ENCODE data around the gene MAGI2.

MAGI2 gene

DNA sequence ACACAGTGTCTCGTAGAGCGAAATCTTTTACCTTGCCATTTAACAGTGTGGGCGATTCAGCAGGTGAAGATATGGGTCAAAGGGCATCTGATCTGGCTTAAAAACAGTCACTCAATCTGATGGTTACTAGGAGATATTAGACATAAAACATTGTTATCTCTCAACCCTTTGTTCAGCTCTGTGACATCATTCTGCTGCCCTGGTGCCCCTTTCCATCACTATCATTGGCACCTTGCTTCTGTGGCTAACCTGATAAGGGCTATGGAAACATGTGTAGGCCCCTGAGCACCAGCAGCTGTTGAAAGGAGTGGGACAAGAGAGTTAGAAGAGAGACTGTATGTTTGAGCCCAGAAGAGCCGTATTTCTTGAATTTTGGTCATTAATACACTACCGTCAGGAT lies 1004.6 kb downstream of the MAGI2 start:
- in situ Hi-C loops (cut with MboI; ENCODE audit: low sequenced_read_pairs), result no loop called here

DNA sequence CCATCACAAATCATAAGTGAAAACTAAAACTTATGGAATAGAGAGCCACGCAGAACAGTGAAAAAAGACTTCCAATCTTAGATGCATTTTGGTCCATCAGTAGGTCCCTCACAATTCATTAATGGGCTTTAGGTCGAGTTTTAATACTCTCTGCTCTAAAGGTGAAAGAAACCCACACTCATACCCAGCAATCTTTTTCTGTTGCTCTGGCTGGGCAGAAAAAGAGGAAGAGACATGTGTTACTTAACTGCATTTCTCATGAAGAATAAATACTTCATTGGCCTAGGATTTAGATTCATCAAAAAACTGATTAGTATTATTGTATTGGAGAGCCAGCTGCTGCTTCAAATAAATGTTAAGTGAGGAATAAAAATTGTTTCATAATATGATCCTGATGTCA lies 1009.2 kb downstream of the MAGI2 start:
- in situ Hi-C loops (cut with MboI; ENCODE audit: low sequenced_read_pairs), result no loop called here

DNA sequence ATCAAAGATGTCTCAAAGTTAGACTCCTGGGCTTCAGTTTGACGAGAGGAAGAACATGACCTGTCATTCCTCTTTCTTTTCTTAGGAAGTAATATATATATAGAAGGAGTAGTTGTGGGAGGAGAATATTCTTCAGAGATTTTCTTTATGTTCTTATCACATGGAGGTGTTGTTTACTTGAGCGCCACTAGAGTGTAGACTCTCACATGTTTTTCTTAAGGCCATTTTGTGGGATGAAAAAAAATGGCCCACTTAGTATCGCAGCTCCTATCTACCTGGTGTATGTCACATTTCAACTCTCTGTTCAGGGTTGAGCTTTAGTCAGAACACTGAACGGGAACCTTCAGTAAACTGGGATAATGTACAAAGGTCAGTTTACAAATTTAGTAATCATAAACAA lies 1009.7 kb downstream of the MAGI2 start:
- in situ Hi-C loops (cut with MboI; ENCODE audit: low sequenced_read_pairs), result no loop called here

DNA sequence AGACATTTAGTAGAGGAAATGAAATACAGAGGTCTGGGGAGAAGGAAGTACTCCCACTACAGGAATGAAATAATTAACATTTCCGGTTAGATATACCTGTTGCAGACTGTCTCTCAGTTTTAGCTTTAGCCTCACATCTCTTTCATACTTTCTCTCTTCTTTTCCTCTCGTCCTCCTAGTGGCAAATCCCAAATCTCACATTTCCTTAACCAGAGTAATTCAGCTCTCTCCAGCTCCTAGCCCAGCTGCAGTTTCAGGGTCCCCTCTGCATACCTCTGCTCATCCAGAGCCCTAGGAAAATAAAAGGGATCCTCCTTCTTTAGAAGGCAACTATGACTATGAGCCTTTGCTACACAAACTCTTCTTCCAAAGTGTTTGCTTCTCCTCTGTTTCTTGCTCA lies 1011.7 kb downstream of the MAGI2 start:
- in situ Hi-C loops (cut with MboI; ENCODE audit: low sequenced_read_pairs), result no loop called here

DNA sequence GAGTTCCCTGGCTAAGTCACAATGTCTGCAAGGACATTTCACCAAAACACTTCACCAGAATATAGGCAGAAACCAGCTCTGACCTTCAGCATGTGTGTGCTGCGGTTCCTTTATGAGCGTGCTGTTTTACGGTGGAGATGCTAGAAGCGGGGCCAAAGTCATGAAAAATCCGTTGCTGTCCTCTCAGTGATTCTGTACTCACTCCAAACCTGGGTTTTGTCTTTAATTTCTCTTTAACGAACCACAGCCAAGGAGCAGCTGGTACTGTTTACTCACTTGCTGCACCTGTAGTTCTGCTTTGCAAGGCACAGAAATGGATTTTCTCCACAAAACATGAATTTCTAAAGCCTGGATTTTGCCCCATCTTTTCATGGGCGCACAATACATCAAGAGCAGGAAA lies 1015.0 kb downstream of the MAGI2 start:
- in situ Hi-C loops (cut with MboI; ENCODE audit: low sequenced_read_pairs), result no loop called here

DNA sequence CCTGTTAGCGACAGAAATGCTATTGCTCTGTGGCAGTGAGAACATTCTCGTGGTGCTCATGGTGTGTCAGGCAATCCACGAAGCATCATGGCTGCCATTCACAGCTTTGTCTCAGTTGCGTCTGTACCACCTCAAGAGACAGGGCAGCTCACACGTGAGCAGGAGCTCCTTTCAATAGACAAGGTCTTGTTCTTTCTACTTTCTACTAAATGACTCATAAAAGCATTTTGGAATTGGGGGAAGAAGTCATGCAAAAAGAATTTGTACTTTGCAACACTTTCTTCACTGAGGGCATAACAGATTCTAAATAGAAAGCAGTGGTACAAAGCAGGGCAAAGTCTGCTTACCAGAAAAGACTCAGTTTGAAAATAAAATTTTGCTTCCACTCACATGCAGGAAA lies 1016.3 kb downstream of the MAGI2 start:
- in situ Hi-C loops (cut with MboI; ENCODE audit: low sequenced_read_pairs), result no loop called here

DNA sequence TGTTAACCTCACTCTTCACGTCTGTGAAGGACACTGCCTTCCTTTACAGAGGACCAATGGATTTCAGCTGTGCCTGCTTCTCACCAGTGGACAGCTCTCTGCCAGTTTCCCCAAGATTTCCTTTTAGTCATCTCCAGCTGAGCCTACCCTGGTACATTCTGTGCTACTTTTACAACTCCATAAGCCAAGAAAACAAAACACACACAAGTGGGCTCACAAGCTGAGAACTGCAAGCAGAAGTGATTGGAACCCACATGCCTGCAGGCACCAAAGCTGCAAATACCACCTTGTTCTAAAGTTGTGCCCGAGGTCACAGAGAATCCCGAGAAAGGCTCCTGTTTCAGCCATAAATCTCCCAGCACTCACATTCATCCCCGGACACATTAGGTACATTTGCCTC lies 1018.1 kb downstream of the MAGI2 start:
- in situ Hi-C loops (cut with MboI; ENCODE audit: low sequenced_read_pairs), result no loop called here

DNA sequence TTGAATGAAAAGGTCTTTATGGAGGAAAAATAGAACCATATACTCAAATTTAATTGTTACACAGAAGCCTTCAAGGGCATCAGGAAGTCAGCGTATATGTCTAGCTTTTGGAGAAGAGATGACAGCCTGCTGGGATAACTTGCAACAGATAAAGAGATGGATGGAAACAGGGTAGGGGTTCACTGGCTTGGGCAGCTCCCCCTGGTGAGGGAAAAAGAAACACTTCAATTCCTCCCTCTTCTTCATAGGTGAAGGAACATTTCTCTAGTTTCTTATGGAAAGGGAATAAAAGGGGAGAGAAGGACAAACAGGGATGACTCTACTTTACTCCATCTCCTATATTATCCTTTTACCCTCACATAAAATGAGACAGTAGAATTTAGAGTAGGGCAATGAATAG lies 1019.2 kb downstream of the MAGI2 start:
- in situ Hi-C loops (cut with MboI; ENCODE audit: low sequenced_read_pairs), result no loop called here

DNA sequence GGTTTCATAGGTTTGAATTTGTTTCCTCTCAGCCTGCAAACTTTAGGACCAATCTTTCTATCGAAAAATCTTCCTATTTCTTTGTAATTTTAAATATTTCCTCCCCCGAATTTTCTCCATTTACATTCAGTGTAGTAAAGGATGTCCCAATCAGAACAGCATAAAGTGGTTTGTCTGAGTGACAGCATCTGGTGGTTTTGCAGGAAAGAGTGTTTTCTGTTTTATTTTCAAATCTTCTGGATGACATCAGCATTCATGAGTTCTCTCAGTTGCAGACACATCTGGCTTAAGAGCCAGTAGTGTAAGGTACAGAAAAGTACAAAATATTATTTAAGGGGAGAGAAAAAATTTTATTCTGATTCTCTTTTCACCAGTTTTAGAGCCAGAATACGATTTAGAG lies 1020.0 kb downstream of the MAGI2 start:
- in situ Hi-C loops (cut with MboI; ENCODE audit: low sequenced_read_pairs), result no loop called here

DNA sequence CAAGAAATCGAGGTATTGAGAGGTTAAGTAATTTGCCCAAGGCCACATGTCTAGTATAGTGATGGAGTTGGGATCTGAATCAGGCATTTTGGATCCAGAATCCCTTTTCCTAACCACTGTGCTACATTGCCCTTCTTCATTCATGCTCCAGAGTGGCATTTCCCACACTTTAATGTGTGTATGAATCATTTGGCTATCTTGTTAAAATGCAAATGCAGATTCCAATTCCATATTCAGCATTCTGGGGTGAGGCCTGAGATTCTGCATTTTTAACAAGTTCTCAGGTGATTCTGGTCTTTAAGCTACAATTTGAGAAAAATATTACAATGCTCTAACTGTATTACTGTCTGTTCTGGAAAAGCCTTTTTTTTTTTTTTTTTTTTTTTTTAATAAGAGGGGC lies 1023.6 kb downstream of the MAGI2 start:
- in situ Hi-C loops (cut with MboI; ENCODE audit: low sequenced_read_pairs), result no loop called here

DNA sequence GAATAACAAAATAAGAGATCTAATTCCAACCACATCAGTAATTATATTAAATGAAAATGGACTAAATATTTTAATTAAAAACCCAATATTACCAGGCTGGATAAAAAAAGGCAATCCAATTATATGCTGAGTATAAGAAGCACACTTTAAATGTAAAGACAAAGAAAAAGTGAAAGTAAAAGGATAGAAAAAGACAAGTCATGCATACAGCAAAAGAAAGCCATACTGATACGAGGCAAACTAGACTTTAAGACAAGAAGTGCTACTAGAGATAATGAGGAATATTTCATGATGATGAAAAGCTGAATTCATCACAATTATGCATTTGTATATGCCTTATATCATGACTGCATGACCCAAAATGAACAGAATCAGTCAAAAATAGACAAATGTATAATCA lies 1026.3 kb downstream of the MAGI2 start:
- in situ Hi-C loops (cut with MboI; ENCODE audit: low sequenced_read_pairs), result no loop called here

DNA sequence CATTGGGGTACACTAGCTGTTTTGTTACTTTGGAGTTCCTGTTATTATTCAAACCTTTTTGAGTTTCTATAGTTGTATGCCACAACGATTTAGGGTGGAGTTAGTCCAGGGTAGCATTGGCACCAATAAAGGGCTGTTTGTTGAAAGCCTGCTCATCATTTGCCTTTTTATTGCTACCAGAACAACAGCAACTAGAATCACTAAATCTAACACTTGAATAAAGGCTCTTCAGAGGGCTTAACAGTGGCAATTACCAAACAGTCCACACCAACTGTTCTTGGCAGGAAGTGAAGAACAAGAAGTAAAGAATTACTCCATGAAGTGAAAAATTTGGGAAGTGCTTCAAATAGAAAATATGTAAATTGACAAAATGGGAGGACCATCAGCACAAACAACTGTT lies 1033.5 kb downstream of the MAGI2 start:
- in situ Hi-C loops (cut with MboI; ENCODE audit: low sequenced_read_pairs), result no loop called here

DNA sequence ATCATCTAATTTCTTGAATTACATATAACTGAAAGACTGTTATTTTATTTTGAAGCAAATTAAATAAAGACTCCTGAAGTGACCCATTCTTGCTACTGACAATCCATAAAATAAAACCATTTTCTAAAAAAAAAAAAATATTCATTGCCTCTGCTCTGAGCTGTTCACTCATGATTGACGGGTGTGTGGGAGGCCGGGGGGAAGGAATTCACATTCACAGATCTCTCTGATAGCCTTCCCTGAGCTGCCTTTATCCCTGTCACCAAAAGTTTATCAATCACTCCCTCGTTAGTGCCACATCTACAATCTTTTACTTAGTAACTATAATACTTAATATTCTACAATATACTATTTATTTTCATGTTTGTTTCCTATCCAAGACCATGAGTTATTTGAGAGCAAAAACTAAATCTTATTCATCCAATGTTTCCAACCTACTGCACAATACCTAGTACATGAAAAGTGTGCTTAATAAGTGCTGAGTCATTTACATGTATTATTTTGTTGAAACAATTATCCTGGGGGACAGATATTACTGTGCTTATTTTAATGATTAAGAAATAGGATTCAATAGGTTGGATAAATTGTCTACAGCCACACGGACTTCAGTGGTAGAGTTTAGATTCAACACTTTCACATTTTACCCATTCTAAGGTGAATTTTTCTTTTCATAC lies 1036.2 kb downstream of the MAGI2 start:
- in situ Hi-C loops (cut with MboI; ENCODE audit: low sequenced_read_pairs), result no loop called here

DNA sequence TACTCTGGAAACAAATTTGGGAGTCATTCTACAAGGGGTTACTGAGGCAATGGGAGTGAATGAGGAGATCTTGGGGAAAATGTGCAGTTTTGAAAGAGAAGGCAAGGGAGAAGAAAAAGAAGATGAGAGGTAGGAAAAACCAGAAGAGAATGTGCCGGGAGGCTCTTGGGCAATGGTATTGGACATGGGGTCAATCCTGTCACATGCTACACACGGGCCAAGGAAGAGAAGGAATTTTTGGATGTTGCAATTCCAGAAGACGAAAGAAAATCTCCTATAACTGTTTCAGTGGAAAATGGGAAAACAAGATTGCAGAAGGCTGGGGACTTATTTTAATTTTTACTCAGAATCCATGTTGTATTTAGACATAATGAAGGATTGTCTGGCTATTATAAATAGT lies 1039.9 kb downstream of the MAGI2 start:
- in situ Hi-C loops (cut with MboI; ENCODE audit: low sequenced_read_pairs), result no loop called here

DNA sequence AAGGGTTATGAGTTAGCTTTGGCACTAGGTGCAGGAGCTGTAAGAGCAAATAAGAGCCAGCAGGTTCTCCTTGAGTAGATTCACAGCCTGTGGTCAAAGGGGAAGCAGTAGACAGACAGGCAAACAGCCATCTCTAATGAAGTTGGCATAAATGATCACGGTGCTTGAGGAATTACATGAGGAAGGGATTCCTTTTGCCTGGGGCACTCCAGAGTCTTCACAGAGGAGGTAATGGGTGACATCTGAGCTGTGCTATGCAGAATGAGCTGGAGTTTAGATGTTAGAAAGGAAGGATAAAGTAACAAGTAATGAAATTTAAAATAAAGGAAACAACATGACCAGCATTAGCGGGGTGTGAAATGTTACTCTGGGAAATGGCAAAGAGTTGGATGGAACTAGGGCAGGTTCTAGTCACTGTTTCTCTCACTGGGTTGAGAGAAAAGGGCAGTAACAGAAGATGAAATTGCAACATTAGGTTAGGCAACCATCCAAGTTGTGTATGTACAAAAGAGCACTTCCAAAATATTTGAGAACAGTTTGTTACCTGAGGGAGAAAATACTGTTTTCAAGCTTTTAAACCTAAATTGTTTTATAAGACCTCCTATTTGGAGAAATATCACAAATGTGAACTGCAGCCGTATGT lies 1041.1 kb downstream of the MAGI2 start:
- in situ Hi-C loops (cut with MboI; ENCODE audit: low sequenced_read_pairs), result no loop called here

DNA sequence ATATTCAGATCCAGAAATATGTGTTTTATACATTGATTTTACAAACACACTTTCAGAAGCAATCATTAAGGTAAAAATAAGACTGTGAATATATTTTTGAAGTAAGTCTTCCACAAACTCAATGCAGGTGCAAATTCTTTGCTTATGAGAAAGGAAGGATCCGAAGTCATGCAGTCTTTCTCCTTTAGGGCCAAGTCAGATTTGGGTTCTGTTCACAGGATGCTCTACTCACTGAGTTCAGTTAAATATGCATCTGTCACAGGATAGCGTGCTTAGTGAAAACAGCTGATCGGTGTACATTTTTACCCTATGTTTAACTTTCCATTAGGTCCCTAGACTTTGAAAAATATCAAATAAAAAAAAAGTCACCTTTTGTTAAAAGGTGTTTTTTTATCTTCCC lies 1046.4 kb downstream of the MAGI2 start:
- in situ Hi-C loops (cut with MboI; ENCODE audit: low sequenced_read_pairs), result no loop called here

DNA sequence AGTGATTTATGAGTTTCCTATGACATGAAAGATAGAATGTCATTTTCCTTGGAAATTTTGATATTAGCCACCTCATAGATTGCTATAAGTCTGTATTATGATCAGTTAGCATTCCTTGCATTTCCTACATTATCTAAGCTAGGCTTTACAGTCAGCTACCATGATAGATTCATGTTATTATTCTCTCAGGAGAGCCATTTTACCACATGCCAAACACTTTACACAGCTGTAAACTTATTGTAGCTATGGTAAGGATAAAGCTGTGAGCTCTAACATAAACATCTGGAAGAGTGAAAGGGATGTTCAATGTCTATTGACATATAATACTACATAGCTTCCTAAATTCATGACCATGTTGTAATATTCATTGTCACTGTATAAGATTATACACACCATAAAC lies 1046.9 kb downstream of the MAGI2 start:
- in situ Hi-C loops (cut with MboI; ENCODE audit: low sequenced_read_pairs), result no loop called here

DNA sequence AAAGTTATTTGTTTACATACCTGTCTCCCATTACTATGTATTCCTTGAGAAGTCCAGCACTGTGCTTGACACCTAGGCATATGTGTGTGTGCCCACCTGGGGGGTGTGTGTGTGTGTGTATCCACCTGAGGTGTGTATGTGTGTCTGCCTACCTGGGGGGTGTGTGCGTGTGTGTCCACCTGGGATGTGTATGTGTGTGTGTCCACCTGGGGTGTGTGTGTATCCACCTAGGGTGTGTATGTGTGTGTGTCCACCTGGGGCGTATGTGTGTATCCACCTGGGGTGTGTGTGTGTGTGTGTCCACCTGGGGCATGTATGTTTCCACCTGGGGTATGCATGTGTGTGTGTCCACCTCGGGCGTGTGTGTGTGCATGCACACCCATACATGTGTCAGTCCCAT lies 1051.4 kb downstream of the MAGI2 start:
- in situ Hi-C loops (cut with MboI; ENCODE audit: low sequenced_read_pairs), result no loop called here

DNA sequence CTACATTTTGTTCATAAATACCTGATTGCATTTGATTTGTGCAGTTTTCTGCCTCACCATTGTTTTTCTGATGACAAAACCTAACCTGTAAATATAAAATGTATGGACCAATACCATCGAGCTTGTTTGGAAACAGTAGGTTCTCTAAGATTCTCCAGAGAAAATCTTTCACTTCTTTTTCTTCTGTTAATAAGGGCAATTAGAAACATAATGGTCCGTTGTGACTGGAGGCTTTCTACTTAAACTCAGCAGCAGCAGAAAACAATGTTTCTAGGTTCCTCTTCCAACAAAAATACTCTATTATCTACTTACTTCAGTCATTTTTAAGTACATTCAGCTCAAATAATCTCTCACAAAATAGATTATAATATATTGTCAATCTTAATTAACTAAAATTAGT lies 1053.4 kb downstream of the MAGI2 start:
- in situ Hi-C loops (cut with MboI; ENCODE audit: low sequenced_read_pairs), result no loop called here

DNA sequence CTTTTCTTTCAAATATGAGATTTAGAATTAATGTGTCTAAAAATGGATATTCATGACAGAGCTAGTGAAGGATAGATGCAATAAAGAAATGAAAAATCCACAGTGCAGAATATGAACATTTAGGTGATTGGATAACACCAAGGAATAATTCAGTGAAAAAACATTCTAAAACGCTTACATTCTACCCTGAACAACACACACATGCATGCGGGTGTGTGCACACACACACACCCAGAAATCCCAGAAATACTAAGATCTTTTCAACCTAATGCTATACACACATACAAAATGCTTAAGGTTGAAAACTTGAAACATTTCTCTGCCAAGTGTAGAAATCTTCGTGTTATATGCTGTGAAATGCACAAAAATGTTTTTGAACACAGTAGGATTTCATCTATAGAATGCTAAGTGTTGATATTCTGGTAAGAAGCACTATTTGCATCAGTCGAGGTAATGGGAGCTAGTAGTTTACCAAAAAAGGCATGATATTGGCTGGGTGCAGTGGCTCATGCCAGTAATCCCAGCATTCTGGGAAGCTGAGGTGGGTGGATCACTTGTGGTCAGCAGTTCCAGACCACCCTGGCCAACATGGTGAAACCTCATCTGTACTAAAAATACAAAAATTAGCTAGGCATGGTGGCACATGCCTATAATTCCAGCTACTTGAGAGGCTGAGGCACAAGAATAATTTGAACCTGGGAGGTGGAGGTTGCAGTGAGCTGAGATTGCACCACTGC lies 1054.3 kb downstream of the MAGI2 start:
- in situ Hi-C loops (cut with MboI; ENCODE audit: low sequenced_read_pairs), result no loop called here

DNA sequence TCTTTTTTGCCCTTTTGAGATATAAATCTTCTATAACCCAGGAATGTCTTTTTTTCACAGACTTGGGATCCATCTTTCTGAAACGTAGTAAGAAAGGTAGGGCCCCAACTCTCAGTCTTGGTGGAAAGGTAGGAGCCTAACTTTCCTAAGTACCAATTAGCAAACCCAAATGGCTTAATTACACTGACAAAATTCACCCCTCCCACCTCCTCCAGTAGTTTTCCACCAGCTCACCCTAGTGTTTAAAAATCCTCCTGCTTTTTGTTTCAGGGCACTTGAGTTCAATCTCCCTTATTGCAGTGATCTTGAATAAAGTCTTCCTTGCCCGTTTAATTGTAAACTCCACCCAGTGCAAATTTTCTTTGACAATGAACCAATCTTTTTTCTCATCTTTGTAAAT lies 1054.9 kb downstream of the MAGI2 start:
- in situ Hi-C loops (cut with MboI; ENCODE audit: low sequenced_read_pairs), result no loop called here

DNA sequence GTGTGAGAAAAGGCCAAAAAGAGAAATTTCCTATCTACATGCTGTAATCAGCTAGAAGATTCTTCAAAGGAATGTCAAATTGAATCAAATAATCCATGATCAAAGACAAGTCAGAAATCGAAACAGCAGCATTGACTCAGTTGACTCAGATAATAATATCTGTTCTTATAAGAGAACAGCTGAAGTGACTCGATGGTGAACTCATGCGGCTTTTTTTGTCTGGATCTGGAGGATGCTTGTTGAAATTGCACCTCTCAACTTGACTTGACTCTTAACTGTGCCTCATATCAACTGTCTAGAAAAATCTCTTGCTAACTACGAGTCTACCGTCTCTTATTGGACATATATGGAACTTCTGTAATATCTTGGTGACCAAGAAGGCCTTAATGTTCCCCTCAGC lies 1055.4 kb downstream of the MAGI2 start:
- in situ Hi-C loops (cut with MboI; ENCODE audit: low sequenced_read_pairs), result no loop called here

All from hTERT RPE-1 (cell line).